ENCODE measurements around the gene ITPK1.
A peak's percentile ranks its signal among the peaks of the same experiment; 100 is the strongest.

ITPK1 gene

DNA sequence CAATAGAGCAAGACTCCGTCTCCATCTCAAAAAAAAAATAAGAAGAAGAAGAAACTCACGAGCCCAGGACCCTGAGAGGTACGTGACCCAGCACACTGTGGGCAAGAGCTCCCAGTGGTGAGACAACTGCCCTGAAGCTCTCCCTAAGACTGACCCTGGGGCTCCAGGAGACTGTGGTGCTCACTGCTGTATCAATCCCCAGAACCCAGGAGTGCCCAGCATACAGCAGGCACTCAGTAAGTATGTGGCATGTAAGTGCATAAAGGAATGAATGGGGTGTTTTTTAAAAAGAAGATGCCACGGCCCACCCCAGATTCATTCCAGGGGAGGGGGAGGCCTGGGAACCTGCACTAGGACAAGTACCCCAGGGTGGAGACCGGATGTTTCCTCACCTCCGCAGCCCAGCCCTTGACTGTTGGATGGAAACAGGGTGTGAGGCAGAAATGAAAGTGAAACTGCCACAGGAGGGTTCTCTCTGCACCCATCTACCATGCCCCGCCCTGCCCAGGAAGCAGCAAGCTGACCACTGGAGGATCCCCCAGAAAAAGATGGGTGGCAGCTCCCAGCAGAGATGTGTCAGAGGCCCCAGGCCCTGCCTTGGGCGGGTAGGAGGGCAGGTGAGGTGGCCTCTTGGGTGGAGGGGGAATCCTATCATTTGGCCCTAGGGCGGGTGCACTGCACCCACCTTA is 12.2 kb downstream of the ITPK1 start:
- DNase-seq = peak; percentile 54

- no peak for DNase-seq
Observed at GRCh38 chr14:93102141-93102540, 13.6 kb downstream of the ITPK1 start.

DNA sequence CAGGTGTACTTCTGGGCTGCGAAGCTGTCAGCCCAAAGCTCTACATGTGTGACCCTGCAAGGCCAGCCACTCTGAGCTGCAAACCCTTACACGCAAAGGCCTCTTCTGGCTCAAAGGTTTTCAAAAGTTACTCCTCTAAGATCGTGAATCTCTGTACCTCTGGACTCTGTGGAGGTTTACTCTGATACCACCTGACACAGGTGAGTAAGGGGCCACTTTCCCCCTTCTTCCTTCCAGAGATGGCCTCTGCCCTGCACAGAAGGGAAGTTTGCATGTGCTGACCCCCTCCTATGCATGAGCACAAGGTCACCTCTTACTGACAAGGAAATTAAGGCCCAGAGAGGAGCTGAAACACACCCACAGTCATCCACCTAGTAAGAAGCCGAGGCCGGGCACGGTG is 14.5 kb downstream of the ITPK1 start:
- no peak for DNase-seq

DNA sequence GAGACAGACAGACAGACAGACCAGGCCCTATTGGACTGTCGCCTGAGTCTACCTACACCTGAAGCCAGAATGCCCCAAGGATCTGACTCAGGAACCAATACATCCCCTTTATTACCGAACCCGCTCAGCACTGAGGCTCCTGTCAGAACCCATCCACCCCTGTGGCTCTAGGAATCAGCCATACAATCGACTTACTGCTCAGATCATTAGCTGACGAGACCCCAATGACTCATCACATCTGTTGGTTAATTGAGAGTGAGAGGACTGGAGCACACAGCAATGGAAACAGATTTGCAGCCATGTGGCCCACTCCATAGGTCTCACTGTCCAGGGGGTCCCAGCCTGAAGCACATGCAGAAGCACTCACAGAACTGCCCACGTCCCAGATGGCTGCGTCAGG is 15.2 kb downstream of the ITPK1 start:
- DNase-seq = no peak

DNA sequence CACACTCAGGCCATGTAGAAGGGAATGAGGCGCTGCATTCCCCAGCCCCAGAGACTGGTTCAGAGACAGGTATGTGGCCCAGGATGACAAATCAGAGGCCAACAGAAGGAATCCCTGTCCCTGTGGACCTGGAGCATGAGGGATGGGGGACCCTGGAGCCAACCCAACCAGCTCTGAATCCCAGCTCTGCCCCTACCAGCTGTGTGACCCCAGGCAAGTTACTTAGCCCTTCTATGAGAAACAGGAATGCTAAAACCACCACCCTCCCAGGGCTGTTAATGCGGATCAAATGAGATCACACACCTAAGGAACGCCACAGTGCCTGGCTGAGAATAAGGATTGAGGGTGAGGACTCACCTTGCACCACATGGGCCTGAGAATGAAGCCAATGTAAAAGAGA is 15.6 kb downstream of the ITPK1 start:
- no peak for DNase-seq

DNA sequence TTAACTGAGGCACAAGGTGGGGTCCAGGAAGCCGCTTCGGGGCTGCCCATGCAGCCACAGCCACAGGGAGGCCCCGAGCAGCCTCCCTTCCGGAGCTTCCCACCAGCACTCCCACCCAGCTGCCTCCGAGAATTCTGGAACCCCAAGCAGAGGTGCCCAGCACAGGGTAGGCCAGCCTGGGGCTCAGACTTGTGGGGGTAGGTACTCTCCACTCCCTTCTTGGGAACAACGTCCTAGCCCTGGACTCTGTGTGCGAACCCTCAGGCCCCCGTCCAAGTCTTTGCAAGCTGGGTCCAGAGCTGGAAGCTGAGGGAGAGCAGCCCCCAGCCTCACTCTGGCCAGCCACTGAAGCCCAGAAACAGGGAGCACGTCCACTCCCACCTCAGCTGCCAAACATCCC is 16.1 kb downstream of the ITPK1 start:
- DNase-seq = no peak

DNA sequence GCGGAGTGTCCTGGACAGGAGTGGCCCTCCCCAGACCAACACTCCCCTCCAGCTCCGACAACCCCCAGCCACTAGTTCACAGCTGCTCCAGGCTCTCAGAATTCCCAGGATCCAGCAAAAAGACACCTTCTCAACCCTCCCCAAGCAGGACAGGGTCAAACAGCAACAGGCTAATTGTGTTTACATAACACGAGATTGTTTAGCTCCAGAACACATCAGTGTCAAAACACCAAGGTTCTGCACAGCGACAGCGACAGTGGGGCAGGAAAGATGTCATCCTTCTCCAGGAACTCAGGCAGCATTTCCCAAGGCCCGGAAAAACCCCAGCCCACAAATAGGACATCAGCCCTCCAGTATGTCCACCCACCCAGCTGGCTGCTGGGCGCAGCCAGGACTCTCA is 16.5 kb downstream of the ITPK1 start:
- no peak for DNase-seq

DNA sequence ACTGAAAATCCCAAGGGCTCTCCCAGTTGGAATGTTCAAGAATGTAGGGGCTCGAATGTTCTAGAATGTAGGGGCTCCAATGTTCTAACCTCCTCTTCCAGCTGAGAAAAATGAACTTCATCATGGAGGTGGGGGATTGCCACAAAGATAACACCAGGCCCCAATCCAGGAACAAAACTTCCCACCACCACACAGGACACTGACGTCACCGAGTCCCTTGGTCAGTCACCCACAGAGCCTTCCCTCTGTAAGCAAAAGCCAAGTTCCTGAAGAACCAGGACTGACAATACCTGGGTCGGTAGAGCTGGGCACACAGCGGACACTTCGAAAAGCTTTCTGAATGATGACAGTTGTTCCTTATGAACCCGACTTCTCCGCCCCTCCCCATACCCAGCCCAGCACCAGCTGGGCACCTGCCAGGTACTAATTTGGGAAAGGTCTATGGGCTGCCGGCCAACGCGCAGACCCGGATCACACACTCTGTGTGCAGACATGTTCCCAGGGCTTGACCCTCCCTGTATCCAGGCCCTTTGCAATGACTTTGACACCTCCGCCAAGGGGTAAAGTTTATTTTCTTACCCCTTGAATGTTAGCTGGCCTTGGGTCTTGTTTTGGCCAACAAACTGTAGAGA is 18.9 kb downstream of the ITPK1 start:
- DNase-seq = no peak

DNA sequence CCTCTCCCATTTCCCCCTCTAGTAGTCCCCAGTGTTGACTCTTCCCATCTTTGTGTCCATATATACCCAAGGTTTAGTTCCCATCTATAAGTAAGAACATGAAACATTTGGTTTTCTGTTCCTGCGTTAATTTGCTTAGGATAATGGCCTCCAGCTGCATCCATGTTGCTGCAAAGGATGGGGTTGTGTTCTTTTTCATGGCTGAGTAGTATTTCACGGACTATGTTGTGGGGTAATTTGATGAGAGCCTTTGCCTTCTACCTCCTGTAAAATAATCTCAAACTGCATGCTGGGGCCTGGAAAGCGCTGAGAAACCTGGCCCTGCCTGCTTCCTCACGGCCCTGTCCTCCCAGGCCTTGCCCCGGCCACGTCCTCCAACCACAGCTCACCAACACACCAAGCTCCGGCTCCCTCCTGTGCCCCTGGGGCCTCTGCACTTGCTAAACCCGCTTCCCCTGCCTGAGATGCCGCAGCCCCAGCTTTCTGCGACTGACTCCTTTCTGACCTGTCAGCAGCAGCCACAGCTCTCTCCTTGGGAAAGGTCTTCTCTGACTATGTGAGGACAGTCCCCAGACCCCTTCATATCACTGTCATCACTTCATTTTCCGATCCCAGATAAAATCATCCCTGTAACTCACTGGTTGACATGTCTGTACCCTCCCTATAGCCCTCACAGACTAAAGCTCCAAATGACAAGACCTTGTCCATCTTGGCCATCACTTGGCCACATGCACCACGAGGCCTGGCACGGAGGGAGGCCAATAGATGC is 19.8 kb downstream of the ITPK1 start:
- no peak for DNase-seq

GRCh38 chr14:93094121-93094918 is 21.4 kb downstream of the ITPK1 start:
- DNase-seq = no peak

- no peak for DNase-seq
Observed at GRCh38 chr14:93092606-93093556, 22.8 kb downstream of the ITPK1 start.

DNA sequence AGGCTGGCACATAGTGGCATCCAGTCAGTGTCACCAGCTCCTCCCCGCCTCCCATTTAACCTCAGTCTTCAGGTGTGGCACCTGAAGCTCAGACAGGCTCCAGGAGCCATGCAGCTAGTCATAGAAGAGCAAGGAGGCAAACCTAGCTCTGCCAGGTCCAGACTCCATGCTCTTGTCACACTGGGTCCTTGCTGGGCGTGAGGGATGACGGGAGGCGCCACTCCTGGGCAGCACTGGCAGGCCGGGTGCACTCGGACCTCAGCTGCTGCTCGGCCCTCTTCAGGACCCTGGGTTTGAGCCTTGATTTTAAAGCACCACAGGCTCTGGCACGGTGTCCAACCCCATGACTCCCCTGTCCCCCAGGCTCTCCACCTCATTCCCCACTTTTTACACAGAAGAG is 24.1 kb downstream of the ITPK1 start:
- DNase-seq = no peak

DNA sequence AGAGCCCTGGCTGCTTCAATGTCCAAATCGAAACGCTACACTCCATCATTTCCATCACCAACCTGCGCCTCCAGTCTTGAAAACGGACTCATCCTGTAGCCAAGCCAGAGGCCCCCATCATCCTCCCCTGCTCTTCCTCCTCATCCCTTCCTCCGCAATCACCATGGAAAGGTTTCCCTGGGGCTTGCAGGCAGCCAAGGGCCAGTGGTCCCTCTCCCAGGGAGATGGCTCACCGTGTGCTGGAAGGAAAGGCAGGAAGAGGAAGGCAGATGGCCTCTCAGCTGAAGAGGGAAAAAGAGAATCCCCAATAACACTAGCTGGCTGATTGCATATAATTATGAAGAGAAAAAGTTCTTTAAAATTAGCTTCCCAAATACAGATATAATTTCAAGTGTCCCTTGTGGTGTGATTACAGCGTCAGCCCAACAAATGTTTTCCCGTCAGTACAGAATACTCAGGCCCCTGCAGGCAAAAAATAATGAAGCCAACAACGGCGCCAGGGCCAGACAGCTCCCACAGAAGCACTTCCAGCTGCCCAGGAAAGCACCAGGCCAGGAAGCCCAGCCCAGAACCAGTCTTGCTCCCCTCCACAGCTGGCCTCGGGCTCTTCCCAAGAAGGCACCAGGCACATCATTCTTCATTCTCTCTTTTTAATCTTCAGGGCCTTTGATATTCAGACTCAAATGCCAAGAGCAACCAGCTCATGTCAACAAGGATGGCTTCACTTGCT is 24.7 kb downstream of the ITPK1 start:
- no peak for DNase-seq

- DNase-seq = no peak
Observed at GRCh38 chr14:93089521-93090269, 26.0 kb downstream of the ITPK1 start.

DNA sequence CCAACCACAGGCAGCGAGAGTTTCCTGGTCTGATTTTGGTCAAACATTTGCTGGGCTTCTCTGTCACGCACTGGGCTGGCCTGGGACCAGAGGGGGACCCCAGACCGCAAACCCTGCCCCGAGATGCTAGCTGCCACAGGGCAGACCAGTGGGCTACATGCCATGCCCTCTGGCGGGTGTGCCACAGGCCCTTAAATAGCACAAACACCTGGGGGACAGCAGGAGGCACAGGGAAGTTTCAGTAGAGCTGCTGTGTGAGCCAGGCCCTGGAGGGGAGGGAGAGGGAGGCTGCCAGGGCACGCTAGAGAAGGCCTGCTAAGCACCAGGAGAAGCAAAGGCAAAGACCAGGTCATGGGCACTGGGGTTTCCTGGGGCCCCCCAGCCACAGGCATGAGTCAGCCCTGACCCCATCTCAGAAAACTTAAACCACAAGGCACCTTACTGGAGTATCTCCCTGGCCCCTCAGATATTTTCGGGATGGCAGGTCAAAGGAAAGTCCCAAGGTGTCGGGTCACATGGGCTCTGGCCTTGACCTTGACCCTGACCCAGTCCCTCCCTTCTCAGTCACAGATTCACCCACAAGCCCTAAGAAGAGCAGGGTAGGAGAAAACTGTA is 29.2 kb downstream of the ITPK1 start:
- DNase-seq = no peak

- no peak for DNase-seq
Observed at GRCh38 chr14:93085911-93086310, 29.8 kb downstream of the ITPK1 start.

DNA sequence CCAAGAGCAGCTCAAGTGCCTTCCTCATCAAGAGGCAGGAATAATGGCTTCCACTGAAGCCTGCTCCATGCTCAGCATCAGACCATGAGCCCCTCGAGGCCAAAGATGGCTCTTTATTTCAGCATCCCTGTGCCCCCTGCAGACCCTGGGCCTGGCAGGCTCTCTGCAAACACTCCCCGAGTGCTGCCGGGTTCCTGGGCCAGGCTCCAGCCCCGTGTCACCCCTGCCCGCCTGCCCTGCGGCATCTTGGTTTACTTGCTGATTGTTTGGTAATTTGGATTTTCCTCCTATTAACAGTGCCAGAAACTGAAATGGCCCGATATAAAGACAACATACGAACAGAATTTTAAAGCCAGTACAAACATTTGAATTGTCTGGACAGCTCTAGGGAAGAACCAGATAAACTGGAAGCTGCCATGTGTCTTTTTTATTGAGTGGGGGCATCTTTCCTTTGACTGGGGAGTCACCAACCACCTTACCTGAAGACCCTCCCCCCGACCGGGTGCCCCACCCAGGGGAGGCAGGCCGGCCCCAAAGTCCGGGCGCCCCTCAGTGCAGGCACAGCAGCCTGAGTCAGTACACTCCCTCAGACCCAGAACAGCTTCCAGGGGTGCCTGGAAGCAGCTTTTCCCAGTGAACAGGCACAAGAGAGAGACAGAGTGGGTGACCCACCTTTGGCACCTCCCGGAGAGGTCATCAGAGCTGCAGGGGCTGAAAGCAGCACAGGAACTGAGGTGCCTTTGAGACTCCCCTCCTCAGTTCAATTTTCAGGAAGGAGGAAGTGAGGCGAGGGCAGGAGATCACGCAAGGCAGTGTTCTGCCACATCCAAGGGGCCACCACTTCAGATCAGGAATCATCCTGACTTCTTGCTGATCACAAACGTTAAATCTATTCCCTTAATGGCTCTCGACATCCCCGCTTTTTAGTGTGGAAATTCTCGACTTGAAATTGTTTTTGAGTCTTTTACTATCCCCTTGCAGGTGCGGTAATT is 30.6 kb downstream of the ITPK1 start:
- DNase-seq = no peak

DNA sequence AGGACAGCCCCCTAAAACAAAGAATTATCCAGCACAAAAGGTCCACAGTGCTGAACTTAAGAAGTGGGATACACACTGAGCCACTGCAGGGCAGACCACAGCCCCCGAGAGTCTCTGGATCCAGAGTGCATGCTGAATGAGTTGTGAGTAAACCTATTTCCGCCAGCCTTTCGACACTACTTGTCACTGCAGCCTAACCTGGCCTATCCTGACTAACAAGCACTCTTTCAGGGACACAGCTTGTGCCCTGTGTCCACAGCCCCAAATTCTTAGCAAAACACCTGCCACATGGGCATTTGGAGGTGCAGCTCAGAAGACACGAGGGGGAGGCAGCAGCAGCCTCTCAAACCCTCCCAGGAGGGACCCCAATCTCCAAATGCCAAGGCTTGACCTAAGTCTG is 31.3 kb downstream of the ITPK1 start:
- DNase-seq = no peak

DNA sequence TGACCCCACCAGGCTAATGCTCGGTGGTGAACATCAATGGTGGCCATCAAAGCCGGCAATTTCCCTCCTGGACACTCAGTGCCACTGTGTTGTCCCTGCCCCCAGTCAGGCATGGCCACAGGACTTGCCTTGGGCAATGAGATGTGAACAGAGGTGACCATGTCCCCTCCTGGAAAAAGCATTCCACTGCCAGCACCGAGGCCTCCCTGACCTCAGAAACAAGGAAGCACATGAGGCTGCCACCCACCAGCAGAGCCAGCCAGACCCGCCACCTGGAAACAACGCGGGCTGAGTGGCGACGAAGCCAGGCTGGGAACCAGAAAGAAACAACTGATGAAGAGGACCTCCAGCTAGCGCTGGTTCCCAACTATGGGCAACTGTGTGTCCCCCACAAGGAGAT is 31.8 kb downstream of the ITPK1 start:
- no peak for DNase-seq
